Measurements from ENCODE around the gene VPS35.

VPS35 gene

GRCh38 chr16:46688654-46689364, at the start of gene VPS35:
VPS35 (minus strand) TSS chr16:46689178; CDS start chr16:46689133, 45 bp downstream.
- Histone ChIP-seq H3K4me1 (ENCODE audit: insufficient read depth, low read length) (peaks cover 17% of the 10 kb centered on the region; the same call in 1 of the 2 replicates), H3K9ac (ENCODE audit: low read depth, low read length) (peak within 1 kb of the TSS; percentile 83)

GRCh38 chr16:46737621-46738214, 48.7 kb upstream of the VPS35 start:
- peaks cover 8% of the 10 kb centered on the region for H3K4me1 ChIP-seq (ENCODE audit: insufficient read depth, low read length)
- H3K36me3 ChIP-seq (ENCODE audit: insufficient read depth, low read length) = no peaks in the 10 kb centered on the region
- H3K9ac ChIP-seq (ENCODE audit: low read depth, low read length) = no peak overlapping the region

More at GRCh38 chr16:46688654-46689364, at the start of gene VPS35:
- no peaks in the 10 kb centered on the region for H3K9me3 ChIP-seq (ENCODE audit: control insufficient read depth, insufficient read depth, low read length)
- peaks cover 16% of the 10 kb centered on the region for H3K36me3 ChIP-seq (ENCODE audit: insufficient read depth, low read length)

GRCh38 chr16:46736695-46737094, 47.7 kb upstream of the VPS35 start:
- Histone ChIP-seq H3K4me1 (ENCODE audit: insufficient read depth, low read length) (peaks cover 7% of the 10 kb centered on the region; the same call in 1 of the 2 replicates), H3K9ac (ENCODE audit: low read depth, low read length) (no peak overlapping the region), H3K36me3 (ENCODE audit: insufficient read depth, low read length) (no peaks in the 10 kb centered on the region), H3K9me3 (ENCODE audit: control insufficient read depth, insufficient read depth, low read length) (no peaks in the 10 kb centered on the region)

More at GRCh38 chr16:46737621-46738214, 48.7 kb upstream of the VPS35 start:
- H3K9me3 ChIP-seq (ENCODE audit: control insufficient read depth, insufficient read depth, low read length) = no peaks in the 10 kb centered on the region

GRCh38 chr16:46733319-46733830, 44.4 kb upstream of the VPS35 start:
- Histone ChIP-seq H3K4me1 (ENCODE audit: insufficient read depth, low read length) (peaks cover 7% of the 10 kb centered on the region; the same call in 1 of the 2 replicates), H3K9me3 (ENCODE audit: control insufficient read depth, insufficient read depth, low read length) (no peaks in the 10 kb centered on the region), H3K9ac (ENCODE audit: low read depth, low read length) (no peak overlapping the region), H3K36me3 (ENCODE audit: insufficient read depth, low read length) (no peaks in the 10 kb centered on the region)

- no peak overlapping the region for H3K9ac ChIP-seq (ENCODE audit: low read depth, low read length)
- no peaks in the 10 kb centered on the region for H3K36me3 ChIP-seq (ENCODE audit: insufficient read depth, low read length)
- H3K9me3 ChIP-seq (ENCODE audit: control insufficient read depth, insufficient read depth, low read length) = no peaks in the 10 kb centered on the region
- H3K4me1 ChIP-seq (ENCODE audit: insufficient read depth, low read length) = peaks cover 7% of the 10 kb centered on the region; the same call in 1 of the 2 replicates
Observed at GRCh38 chr16:46732561-46732960, 43.6 kb upstream of the VPS35 start.

- no peaks in the 10 kb centered on the region for H3K9me3 ChIP-seq (ENCODE audit: control insufficient read depth, insufficient read depth, low read length)
- no peak overlapping the region for H3K9ac ChIP-seq (ENCODE audit: low read depth, low read length)
- H3K36me3 ChIP-seq (ENCODE audit: insufficient read depth, low read length) = no peaks in the 10 kb centered on the region
- peaks cover 5% of the 10 kb centered on the region; the same call in 1 of the 2 replicates for H3K4me1 ChIP-seq (ENCODE audit: insufficient read depth, low read length)
Observed at GRCh38 chr16:46731691-46732555, 42.9 kb upstream of the VPS35 start.

GRCh38 chr16:46730801-46731690, 42.1 kb upstream of the VPS35 start:
- H3K36me3 ChIP-seq (ENCODE audit: insufficient read depth, low read length) = no peaks in the 10 kb centered on the region
- no peaks in the 10 kb centered on the region; the same call in 1 of the 2 replicates for H3K4me1 ChIP-seq (ENCODE audit: insufficient read depth, low read length)
- no peak overlapping the region for H3K9ac ChIP-seq (ENCODE audit: low read depth, low read length)
- no peaks in the 10 kb centered on the region for H3K9me3 ChIP-seq (ENCODE audit: control insufficient read depth, insufficient read depth, low read length)

- no peaks in the 10 kb centered on the region for H3K9me3 ChIP-seq (ENCODE audit: control insufficient read depth, insufficient read depth, low read length)
- H3K9ac ChIP-seq (ENCODE audit: low read depth, low read length) = no peak overlapping the region
- H3K4me1 ChIP-seq (ENCODE audit: insufficient read depth, low read length) = no peaks in the 10 kb centered on the region; the same call in 1 of the 2 replicates
- H3K36me3 ChIP-seq (ENCODE audit: insufficient read depth, low read length) = no peaks in the 10 kb centered on the region
Observed at GRCh38 chr16:46730126-46730525, 41.1 kb upstream of the VPS35 start.

GRCh38 chr16:46729326-46729995, 40.5 kb upstream of the VPS35 start:
- Histone ChIP-seq H3K9ac (ENCODE audit: low read depth, low read length) (no peak overlapping the region), H3K4me1 (ENCODE audit: insufficient read depth, low read length) (no peaks in the 10 kb centered on the region; the same call in 1 of the 2 replicates), H3K9me3 (ENCODE audit: control insufficient read depth, insufficient read depth, low read length) (no peaks in the 10 kb centered on the region), H3K36me3 (ENCODE audit: insufficient read depth, low read length) (no peaks in the 10 kb centered on the region)

GRCh38 chr16:46728806-46729205, 39.8 kb upstream of the VPS35 start:
- H3K4me1 ChIP-seq (ENCODE audit: insufficient read depth, low read length) = no peaks in the 10 kb centered on the region; the same call in 1 of the 2 replicates
- H3K36me3 ChIP-seq (ENCODE audit: insufficient read depth, low read length) = no peaks in the 10 kb centered on the region
- H3K9ac ChIP-seq (ENCODE audit: low read depth, low read length) = no peak overlapping the region
- no peaks in the 10 kb centered on the region for H3K9me3 ChIP-seq (ENCODE audit: control insufficient read depth, insufficient read depth, low read length)

- H3K36me3 ChIP-seq (ENCODE audit: insufficient read depth, low read length) = no peaks in the 10 kb centered on the region
- H3K9ac ChIP-seq (ENCODE audit: low read depth, low read length) = no peak overlapping the region
- H3K4me1 ChIP-seq (ENCODE audit: insufficient read depth, low read length) = no peaks in the 10 kb centered on the region; the same call in 1 of the 2 replicates
- H3K9me3 ChIP-seq (ENCODE audit: control insufficient read depth, insufficient read depth, low read length) = no peaks in the 10 kb centered on the region
Observed at GRCh38 chr16:46727630-46728029, 38.7 kb upstream of the VPS35 start.

GRCh38 chr16:46727184-46727583, 38.2 kb upstream of the VPS35 start:
- Histone ChIP-seq H3K9ac (ENCODE audit: low read depth, low read length) (no peak overlapping the region), H3K4me1 (ENCODE audit: insufficient read depth, low read length) (no peaks in the 10 kb centered on the region; the same call in 1 of the 2 replicates), H3K36me3 (ENCODE audit: insufficient read depth, low read length) (no peaks in the 10 kb centered on the region), H3K9me3 (ENCODE audit: control insufficient read depth, insufficient read depth, low read length) (no peaks in the 10 kb centered on the region)

- no peaks in the 10 kb centered on the region for H3K36me3 ChIP-seq (ENCODE audit: insufficient read depth, low read length)
- no peaks in the 10 kb centered on the region; the same call in 1 of the 2 replicates for H3K4me1 ChIP-seq (ENCODE audit: insufficient read depth, low read length)
Observed at GRCh38 chr16:46721885-46722284, 32.9 kb upstream of the VPS35 start.

More at GRCh38 chr16:46721885-46722284, 32.9 kb upstream of the VPS35 start:
- Histone ChIP-seq H3K9me3 (ENCODE audit: control insufficient read depth, insufficient read depth, low read length) (no peaks in the 10 kb centered on the region), H3K9ac (ENCODE audit: low read depth, low read length) (no peak overlapping the region)

Measured in ES-I3 (cell line).